IMR-90 (cell line): ENCODE measurements around the gene FSTL5. TPM values are rescaled to one million over a fixed set of nuclear protein-coding genes. Genes with fewer than 3 reads are reported as not detected.

Source experiments
- ATAC-seq: fragments of 200-7000 bp; cut with Tn5 transposase; 2 replicates; pipeline ENCODE4 v1.9.1; 2020; ENCODE audit warnings: low read depth, mild to moderate bottlenecking, moderate library complexity
- BruUV-seq: library from RNA; stranded (reverse); fragments of 400-500 nt; replicated peaks from 2 replicates; lab custom pipeline; 2021; lab: Mats Ljungman, UMichigan
- CTCF ChIA-PET: fragments of 300-600 bp; formaldehyde crosslinking; extraction: SDS; loops from one replicate; lab custom pipeline; 2021; ENCODE audit warnings: antibody characterized with exemption; lab: Yijun Ruan, JAX
- POLR2A ChIA-PET: fragments of 300-600 bp; sonication (Branson Sonifier 250); formaldehyde crosslinking; loops from one replicate; lab custom pipeline; 2022; ENCODE audit warnings: antibody characterized with exemption; ENCODE audit not compliant: unreplicated experiment; lab: Charles Lee
- DNase-seq: peaks from one replicate; pipeline ENCODE4 v3.0.0; 2013
- H2AFZ ChIP-seq: replicated peaks from 2 replicates; pipeline ENCODE3; 2013; ENCODE audit warnings: low read length, mild to moderate bottlenecking; ENCODE audit not compliant: poor library complexity
- H2AK5ac ChIP-seq: 2 replicates; pipeline ENCODE4 v1.6.1; 2013; ENCODE audit warnings: low read depth, low read length, inconsistent platforms
- H2AK9ac ChIP-seq: replicated peaks from 2 replicates; pipeline ENCODE3; 2013; ENCODE audit warnings: mild to moderate bottlenecking, low read depth, low read length, moderate library complexity; ENCODE audit not compliant: poor library complexity
- H2BK120ac ChIP-seq: 2 replicates; pipeline ENCODE4 v1.6.1; 2013; ENCODE audit warnings: low read depth, low read length, inconsistent platforms
- H2BK15ac ChIP-seq: 3 replicates; pipeline ENCODE4 v1.6.1; 2013; ENCODE audit warnings: low read depth, low read length, inconsistent platforms
- H2BK20ac ChIP-seq: 2 replicates; pipeline ENCODE4 v1.6.1; 2013; ENCODE audit warnings: low read depth, mild to moderate bottlenecking, inconsistent platforms, low read length, moderate library complexity
- H2BK5ac ChIP-seq: 2 replicates; pipeline ENCODE4 v1.6.1; 2013; ENCODE audit warnings: mild to moderate bottlenecking, low read depth, low read length, inconsistent platforms; ENCODE audit not compliant: poor library complexity, severe bottlenecking
- H3K14ac ChIP-seq: replicated peaks from 2 replicates; pipeline ENCODE4 v1.6.1; 2013; ENCODE audit warnings: low read depth, low read length, inconsistent platforms
- H3K18ac ChIP-seq: 2 replicates; pipeline ENCODE4 v1.6.1; 2013; ENCODE audit warnings: low read depth, low read length, control low read depth
- H3K23ac ChIP-seq: 2 replicates; pipeline ENCODE4 v1.6.1; 2013; ENCODE audit warnings: low read depth, low read length, inconsistent platforms
- H3K27ac ChIP-seq: 2 replicates; pipeline ENCODE4 v1.5.1; 2013; ENCODE audit warnings: mild to moderate bottlenecking, control low read depth, low read length; ENCODE audit not compliant: insufficient read depth
- H3K27me3 ChIP-seq: 2 replicates; pipeline ENCODE4 v1.6.1; 2013; ENCODE audit warnings: low read length; ENCODE audit not compliant: control insufficient read depth, insufficient read depth
- H3K36me3 ChIP-seq: 2 replicates; pipeline ENCODE4 v1.6.1; 2013; ENCODE audit warnings: low read length, mixed read lengths; ENCODE audit not compliant: control insufficient read depth, insufficient read depth
- H3K4ac ChIP-seq: 2 replicates; pipeline ENCODE4 v1.6.1; 2013; ENCODE audit warnings: low read depth, low read length, inconsistent platforms
- H3K4me1 ChIP-seq: 2 replicates; pipeline ENCODE4 v1.6.1; 2013; ENCODE audit warnings: low read length, mixed read lengths; ENCODE audit not compliant: control insufficient read depth, insufficient read depth
- H3K4me2 ChIP-seq: 2 replicates; pipeline ENCODE4 v1.6.1; 2013; ENCODE audit warnings: low read depth, mild to moderate bottlenecking, control low read depth, low read length, moderate library complexity
- H3K4me3 ChIP-seq: 2 replicates; pipeline ENCODE4 v1.5.1; 2013; ENCODE audit warnings: low read depth, mild to moderate bottlenecking, control low read depth, low read length, moderate library complexity; ENCODE audit not compliant: insufficient read depth
- H3K56ac ChIP-seq: 2 replicates; pipeline ENCODE4 v1.6.1; 2013; ENCODE audit warnings: low read length, inconsistent platforms; ENCODE audit not compliant: insufficient read depth; ENCODE audit errors: extremely low read depth
- H3K79me1 ChIP-seq, 2 experiments: 2 replicates each; pipeline ENCODE4 v1.6.1; 2013; ENCODE audit warnings: low read length in 2 of 2, inconsistent platforms in 1 of 2, low read depth in 1 of 2
- H3K9ac ChIP-seq: 2 replicates; pipeline ENCODE4 v1.6.1; 2013; ENCODE audit warnings: low read depth, low read length, control low read depth
- H3K9me1 ChIP-seq: 2 replicates; pipeline ENCODE4 v1.6.1; 2013; ENCODE audit warnings: low read length, inconsistent platforms; ENCODE audit not compliant: insufficient read depth
- H3K9me3 ChIP-seq: 2 replicates; pipeline ENCODE4 v1.6.1; 2013; ENCODE audit warnings: low read length; ENCODE audit not compliant: control insufficient read depth, insufficient read depth
- H4K20me1 ChIP-seq: 2 replicates; pipeline ENCODE4 v1.6.1; 2013; ENCODE audit warnings: low read length, inconsistent platforms; ENCODE audit not compliant: insufficient read depth
- H4K5ac ChIP-seq: 2 replicates; pipeline ENCODE4 v1.6.1; 2013; ENCODE audit warnings: mild to moderate bottlenecking, low read depth, low read length, control low read depth
- H4K8ac ChIP-seq, 2 experiments: 2 replicates each; pipeline ENCODE4 v1.6.1; 2013; ENCODE audit warnings: low read depth in 2 of 2, low read length in 2 of 2, control low read depth in 1 of 2, inconsistent platforms in 1 of 2
- H4K91ac ChIP-seq: 2 replicates; pipeline ENCODE4 v1.6.1; 2013; ENCODE audit warnings: low read depth, low read length, inconsistent platforms; ENCODE audit not compliant: insufficient read depth
- BHLHE40 ChIP-seq: fragments of 150-350 bp; IDR thresholded peaks from 2 replicates; pipeline ENCODE4 v1.6.1; 2016; ENCODE audit warnings: mild to moderate bottlenecking, low read depth, low read length
- CEBPB ChIP-seq: IDR thresholded peaks from 2 replicates; pipeline ENCODE4 v1.6.1; 2012; ENCODE audit warnings: low read depth, low read length, improper control_type of control experiment
- CHD1 ChIP-seq: IDR thresholded peaks from 2 replicates; pipeline ENCODE4 v1.6.1; 2012; ENCODE audit warnings: low read depth, low read length, improper control_type of control experiment
- CTCF ChIP-seq: conservative IDR thresholded peaks from 2 replicates; pipeline ENCODE4 v1.5.1; 2012; ENCODE audit warnings: mild to moderate bottlenecking, low read depth, low read length, improper control_type of control experiment
- ELK1 ChIP-seq: fragments of 150-350 bp; IDR thresholded peaks from 2 replicates; pipeline ENCODE4 v1.6.1; 2016; ENCODE audit warnings: low read depth, mild to moderate bottlenecking, low read length, moderate library complexity, borderline replicate concordance
- FOS ChIP-seq: fragments of 150-350 bp; IDR thresholded peaks from 2 replicates; pipeline ENCODE4 v1.6.1; 2016; ENCODE audit warnings: low read depth, low read length
- MAFK ChIP-seq: IDR thresholded peaks from 2 replicates; pipeline ENCODE4 v1.6.1; 2012; ENCODE audit warnings: low read depth, low read length, improper control_type of control experiment
- MAZ ChIP-seq: IDR thresholded peaks from 2 replicates; pipeline ENCODE4 v1.6.1; 2012; ENCODE audit warnings: low read depth, mild to moderate bottlenecking, low read length, improper control_type of control experiment, moderate library complexity, borderline replicate concordance
- MXI1 ChIP-seq: IDR thresholded peaks from 2 replicates; pipeline ENCODE4 v1.6.1; 2012; ENCODE audit warnings: low read depth, mild to moderate bottlenecking, low read length, moderate library complexity, borderline replicate concordance
- NFE2L2 ChIP-seq: fragments of 150-350 bp; IDR thresholded peaks from 2 replicates; pipeline ENCODE4 v1.6.1; 2016; ENCODE audit warnings: low read depth, mild to moderate bottlenecking, low read length
- POLR2A ChIP-seq: IDR thresholded peaks from 2 replicates; pipeline ENCODE4 v1.6.1; 2012; ENCODE audit warnings: mild to moderate bottlenecking, low read depth, low read length
- RAD21 ChIP-seq: IDR thresholded peaks from 2 replicates; pipeline ENCODE4 v1.6.1; 2012; ENCODE audit warnings: low read length, improper control_type of control experiment
- RCOR1 ChIP-seq: IDR thresholded peaks from 2 replicates; pipeline ENCODE4 v1.6.1; 2012; ENCODE audit warnings: mild to moderate bottlenecking, low read length, improper control_type of control experiment; ENCODE audit not compliant: insufficient replicate concordance
- RFX5 ChIP-seq: IDR thresholded peaks from 2 replicates; pipeline ENCODE4 v1.8.0; 2012; ENCODE audit warnings: low read depth, mild to moderate bottlenecking, low read length, moderate library complexity
- SMC3 ChIP-seq: fragments of 150-350 bp; IDR thresholded peaks from 2 replicates; pipeline ENCODE4 v1.6.1; 2016; ENCODE audit warnings: low read depth, mild to moderate bottlenecking, antibody characterized with exemption, low read length, moderate library complexity
- USF2 ChIP-seq: fragments of 150-350 bp; IDR thresholded peaks from 2 replicates; pipeline ENCODE4 v1.6.1; 2017; ENCODE audit warnings: mild to moderate bottlenecking, antibody characterized with exemption, low read length, low read depth
- WGBS, 2 experiments: methylation state at CpG; one replicate each; pipeline versions ENCODE4 v1.1.5 to v1.1.7; 2013; ENCODE audit warnings: missing lambda C conversion rate in 2 of 2; ENCODE audit not compliant: insufficient read length in 1 of 2; ENCODE audit errors: extremely low coverage in 2 of 2; 5-methylcytosine and 5-hydroxymethylcytosine counted together
- dilution Hi-C: fragments of 300-500 bp; cut with HindIII; formaldehyde crosslinking; loops from one replicate; pipeline ENCODE4 v1.14.3; 2018; ENCODE audit warnings: low sequenced_read_pairs; ENCODE audit not compliant: unreplicated experiment
- in situ Hi-C: fragments of 300-500 bp; cut with MboI; formaldehyde crosslinking; loops from 3 replicates; pipeline ENCODE4 v1.14.3; 2019; ENCODE audit warnings: low sequenced_read_pairs, inconsistent platforms, mixed read lengths
- intact Hi-C: fragments of 100-400 bp; cut with micrococcal nuclease; formaldehyde crosslinking; loops from 2 replicates; pipeline ENCODE4 v1.10.0; 2022
- polyA plus RNA-seq, 3 experiments: library from polyadenylated mRNA; depleted of rRNA; stranded (reverse); fragments of >200 nt; gene quantifications; 2 replicates each; pipeline ENCODE4 v1.2.3, GENCODE V29; 2012; ENCODE audit warnings: low replicate concordance in 1 of 3
- total RNA-seq: library from RNA; depleted of rRNA; stranded (reverse); fragments of >200 nt; gene quantifications from 2 replicates; pipeline ENCODE4 v1.2.3, GENCODE V29; 2012

FSTL5 gene
- total and polyA plus RNA-seq, 2 of the 4 experiments (the other 2 are of a cell fraction): under 0.01 TPM; not detected in 1

- ATAC-seq (no peak), DNase-seq (no peak)
- Histone ChIP-seq H3K79me1 (no peaks in the 10 kb centered on the region), H2AK5ac (no peak overlapping the region), H2BK20ac (no peak overlapping the region), H3K23ac (no peak overlapping the region), H2AFZ (no peak overlapping the region), H4K5ac (no peak overlapping the region), H2BK15ac (no peak overlapping the region), H3K4me2 (no peak overlapping the region), H3K4me1 (no peaks in the 10 kb centered on the region), H3K4me3 (no peak overlapping the region), H3K36me3 (no peaks in the 10 kb centered on the region), H3K27ac (no peak overlapping the region), H3K27me3 (no peaks in the 10 kb centered on the region), H3K56ac (no peak overlapping the region), H3K14ac (no peak overlapping the region), H3K9me3 (peaks cover 3% of the 10 kb centered on the region), H3K9me1 (no peaks in the 10 kb centered on the region), H2BK5ac (no peak overlapping the region), H3K9ac (no peak overlapping the region), H3K18ac (no peak overlapping the region), H4K8ac (no peak overlapping the region), H4K20me1 (no peaks in the 10 kb centered on the region), H2BK120ac (no peak overlapping the region), H2AK9ac (no peak overlapping the region), H4K91ac (no peak overlapping the region), H3K4ac (no peak overlapping the region)
- ChIA-PET POLR2A (no interaction called here), CTCF (no interaction called here)
- BruUV-seq: no TSS peak
- WGBS, 2 experiments: no CpG with 5 or more reads among the region's 3 CpGs
- dilution Hi-C loops: no loop called here
- in situ Hi-C loops: no loop called here
- intact Hi-C loops: no loop called here
- no peak for TF ChIP-seq FOS
- no peak for TF ChIP-seq RCOR1
- TF ChIP-seq CTCF: no peak
- TF ChIP-seq SMC3: no peak
- TF ChIP-seq MAFK: no peak
- no peak for TF ChIP-seq ELK1
- no peak for TF ChIP-seq CHD1
- no peak for TF ChIP-seq CEBPB
- TF ChIP-seq NFE2L2: no peak
- TF ChIP-seq USF2: no peak
- TF ChIP-seq RFX5: no peak
- no peak for TF ChIP-seq BHLHE40
- TF ChIP-seq MXI1: no peak
- no peak for TF ChIP-seq MAZ
- no peak for TF ChIP-seq POLR2A
- no peak for TF ChIP-seq RAD21
These were observed 37.1 kb downstream of the FSTL5 start for GRCh38 chr4:162126729-162127128.
